ENCODE data around the gene WRAP53.

GRCh38 chr17:7655541-7655840 lies 32.8 kb upstream of the WRAP53 start:
- TF ChIP-seq ZFP3 (CRISPR knock-in tag; IDR thresholded peaks at IDR 0.05) (no peak), BACH2 (CRISPR knock-in tag; IDR thresholded peaks at IDR 0.05; ENCODE audit: borderline replicate concordance) (no peak), SNAI2 (CRISPR knock-in tag; IDR thresholded peaks at IDR 0.05) (no peak), TSHZ2 (CRISPR knock-in tag; IDR thresholded peaks at IDR 0.05) (no peak), OSR1 (CRISPR knock-in tag; IDR thresholded peaks at IDR 0.05) (no peak), ZFP30 (CRISPR knock-in tag; IDR thresholded peaks at IDR 0.05) (no peak)
